ENCODE data around the gene TMEM151B. TPM values are rescaled to one million over a fixed set of nuclear protein-coding genes. Genes with fewer than 3 reads are reported as not detected.
A peak's percentile ranks its signal among the peaks of the same experiment; 100 is the strongest.

Gene TMEM151B
- total RNA-seq, 1 experiment from 2014 or later = not detected

DNA sequence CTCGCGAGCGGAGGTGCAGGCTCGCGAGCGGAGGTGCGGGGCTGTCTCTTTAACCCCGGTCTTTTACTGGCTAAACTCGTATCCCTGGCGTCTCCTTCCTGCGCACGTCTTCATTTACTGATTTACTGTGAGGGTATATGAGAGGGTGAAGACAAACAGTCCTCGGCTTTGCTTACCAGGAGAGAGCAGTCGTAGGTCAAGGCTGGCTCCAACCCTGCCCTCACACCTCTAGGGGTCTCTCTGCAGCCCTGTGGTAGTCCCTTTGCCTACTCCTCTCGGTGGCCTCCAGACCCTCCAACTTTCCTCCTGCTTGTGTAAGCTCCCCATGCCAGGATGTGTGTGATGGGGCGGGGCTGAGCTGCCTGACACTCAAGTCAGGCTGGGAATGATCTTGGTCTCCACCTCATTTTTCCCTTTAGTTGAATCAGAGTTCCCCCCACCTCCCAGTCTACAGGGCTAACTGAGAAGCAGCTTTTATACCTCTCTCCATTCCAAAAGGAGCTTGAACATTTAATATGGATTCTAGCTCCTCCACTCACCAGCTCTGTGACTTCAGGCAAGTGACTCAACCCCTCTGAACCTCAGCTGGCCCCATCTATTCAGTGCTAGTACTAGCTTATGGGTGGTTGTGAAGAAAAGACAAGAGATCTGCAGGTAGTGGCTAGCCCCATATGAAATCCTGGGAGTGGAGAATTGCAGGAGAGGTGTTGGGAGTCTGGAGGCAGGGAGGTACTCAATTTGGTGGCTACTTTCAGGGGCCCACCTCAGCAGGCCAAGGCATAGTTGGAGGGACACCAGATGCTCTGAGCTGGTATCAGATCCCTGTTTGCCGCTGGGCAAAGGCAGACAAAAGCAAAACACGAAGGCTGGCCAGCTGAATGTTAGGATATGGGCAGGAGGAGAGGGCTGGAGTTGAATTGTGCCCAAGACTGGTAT, 46.0 kb upstream of the TMEM151B start:
- no peak overlapping the region for H3K27ac ChIP-seq (ENCODE audit: low read length)
- no peaks in the 10 kb centered on the region for H3K36me3 ChIP-seq (ENCODE audit: low read depth, low read length)
- H3F3A ChIP-seq (ENCODE audit: low read length, unreplicated experiment) = peaks cover 4% of the 10 kb centered on the region
- BruUV-seq (replicated peaks) = no TSS peak
- peak overlapping the region; percentile 80 for H2AFZ ChIP-seq (ENCODE audit: low read length)
- H3K9me2 ChIP-seq (replicated peaks; ENCODE audit: low read length) = no peaks in the 10 kb centered on the region
- ChIA-PET POLR2A (ENCODE audit: unreplicated experiment) (interaction anchor here (0.5 to 0.6 kb wide), 6 partner anchors 19 to 588 kb away, joined by 3 to 5 read pairs (median 4); partner anchors contain the start of gene SLC35B2), CTCF (interaction anchor here (1.5 kb wide), 1 partner anchor 10 kb away, joined by 5 read pairs; no protein-coding TSS in a partner anchor)
- TF ChIP-seq EZH2phosphoT487 (IDR thresholded peaks at IDR 0.05; ENCODE audit: borderline replicate concordance, low read length) (no peak), EZH2 (IDR thresholded peaks at IDR 0.05; ENCODE audit: low read length, unreplicated experiment) (no peak), CTCF (conservative IDR thresholded peaks at IDR 0.05; ENCODE audit: low read depth, low read length) (no peak; the same call in 1 of the 2 replicates)
- H3K4me1 ChIP-seq (ENCODE audit: insufficient read depth, low read length) = peaks cover 23% of the 10 kb centered on the region
- no peaks in the 10 kb centered on the region for H3K9me3 ChIP-seq (ENCODE audit: low read length)
- H3K4me2 ChIP-seq (ENCODE audit: low read length) = peak overlapping the region; percentile 85
- DNase-seq = peak; percentile 44
- ATAC-seq = peak; percentile 11
- intact Hi-C loops (cut with micrococcal nuclease) = no loop called here
- no peaks in the 10 kb centered on the region for H3K27me3 ChIP-seq (ENCODE audit: low read length)
- peaks cover 32% of the 10 kb centered on the region for H3K79me2 ChIP-seq (ENCODE audit: low read length)
- peak overlapping the region; percentile 60 for H3K9ac ChIP-seq (ENCODE audit: low read length)
- H3K4me3 ChIP-seq (ENCODE audit: low read length) = peak overlapping the region; percentile 69
- H4K20me1 ChIP-seq (ENCODE audit: low read length) = peaks cover 5% of the 10 kb centered on the region; the same call in 1 of the 2 replicates

GRCh38 chr6:44224965-44225305, 45.3 kb upstream of the TMEM151B start:
- ATAC-seq = no peak
- H3K4me1 ChIP-seq (ENCODE audit: insufficient read depth, low read length) = peaks cover 21% of the 10 kb centered on the region
- TF ChIP-seq EZH2phosphoT487 (IDR thresholded peaks at IDR 0.05; ENCODE audit: borderline replicate concordance, low read length) (no peak), EZH2 (IDR thresholded peaks at IDR 0.05; ENCODE audit: low read length, unreplicated experiment) (no peak), CTCF (conservative IDR thresholded peaks at IDR 0.05; ENCODE audit: low read depth, low read length) (no peak)
- peaks cover 32% of the 10 kb centered on the region for H3K79me2 ChIP-seq (ENCODE audit: low read length)
- peak overlapping the region; percentile 85 for H3K4me2 ChIP-seq (ENCODE audit: low read length)
- ChIA-PET CTCF (interaction anchor here (1.5 kb wide), 1 partner anchor 9 kb away, joined by 5 read pairs; no protein-coding TSS in a partner anchor), POLR2A (ENCODE audit: unreplicated experiment) (interaction anchor here (0.6 kb wide), 1 partner anchor 27 kb away, joined by 3 read pairs; no protein-coding TSS in a partner anchor)
- H2AFZ ChIP-seq (ENCODE audit: low read length) = no peak overlapping the region
- peaks cover 2% of the 10 kb centered on the region; the same call in 1 of the 2 replicates for H3K36me3 ChIP-seq (ENCODE audit: low read depth, low read length)
- H3F3A ChIP-seq (ENCODE audit: low read length, unreplicated experiment) = peaks cover 4% of the 10 kb centered on the region
- H3K9ac ChIP-seq (ENCODE audit: low read length) = no peak overlapping the region
- no peaks in the 10 kb centered on the region for H3K9me2 ChIP-seq (replicated peaks; ENCODE audit: low read length)
- H3K27ac ChIP-seq (ENCODE audit: low read length) = no peak overlapping the region
- no peaks in the 10 kb centered on the region for H3K27me3 ChIP-seq (ENCODE audit: low read length)
- intact Hi-C loops (cut with micrococcal nuclease) = no loop called here
- no peak for DNase-seq
- H4K20me1 ChIP-seq (ENCODE audit: low read length) = peaks cover 5% of the 10 kb centered on the region; the same call in 1 of the 2 replicates
- BruUV-seq (replicated peaks) = no TSS peak
- no peaks in the 10 kb centered on the region for H3K9me3 ChIP-seq (ENCODE audit: low read length)
- H3K4me3 ChIP-seq (ENCODE audit: low read length) = peak overlapping the region; percentile 69; the same call in 1 of the 2 replicates

Measured in PC-3 (cell line).